Osteocyte (in vitro differentiated cells): ENCODE results near the gene GHR. TPM values are rescaled to one million over a fixed set of nuclear protein-coding genes. Genes with fewer than 3 reads are reported as not detected.

ENCODE experiments used
- DNase-seq: peaks from one replicate; pipeline ENCODE4 v3.0.0; 2021; ENCODE audit warnings: mixed read lengths; ENCODE audit not compliant: unreplicated experiment; ENCODE audit errors: extremely low spot score
- H3K27ac Mint-ChIP-seq: one replicate; pipeline ENCODE4 v1.8.0; 2021; ENCODE audit warnings: mild to moderate bottlenecking, mixed read lengths; ENCODE audit not compliant: unreplicated experiment
- H3K27me3 Mint-ChIP-seq: one replicate; pipeline ENCODE4 v1.8.0; 2021; ENCODE audit warnings: mixed read lengths; ENCODE audit not compliant: unreplicated experiment
- H3K36me3 Mint-ChIP-seq: one replicate; pipeline ENCODE4 v1.8.0; 2021; ENCODE audit warnings: mixed read lengths; ENCODE audit not compliant: unreplicated experiment
- H3K4me1 Mint-ChIP-seq: one replicate; pipeline ENCODE4 v1.8.0; 2021; ENCODE audit warnings: mixed read lengths; ENCODE audit not compliant: unreplicated experiment
- H3K4me3 Mint-ChIP-seq: one replicate; pipeline ENCODE4 v1.8.0; 2021; ENCODE audit warnings: mild to moderate bottlenecking, moderate library complexity, mixed read lengths; ENCODE audit not compliant: unreplicated experiment
- H3K9me3 Mint-ChIP-seq: one replicate; pipeline ENCODE4 v1.8.0; 2021; ENCODE audit warnings: mixed read lengths; ENCODE audit not compliant: unreplicated experiment
- CTCF ChIP-seq: fragments of 200-600 bp; sonication (generic); IDR thresholded peaks from 2 replicates; pipeline ENCODE4 v1.5.0; 2021; ENCODE audit warnings: antibody characterized with exemption, mild to moderate bottlenecking, moderate library complexity
- total RNA-seq: library from RNA; stranded (reverse); gene quantifications from 2 replicates; pipeline ENCODE4 v1.2.1, GENCODE V29; 2021

Gene GHR
- total RNA-seq, 1 donor from 2014 or later = 2.3 TPM

- no peaks in the 10 kb centered on the region for H3K4me1 Mint-ChIP-seq
- H3K36me3 Mint-ChIP-seq = no peaks in the 10 kb centered on the region
- peaks cover 7% of the 10 kb centered on the region for H3K9me3 Mint-ChIP-seq
- TF ChIP-seq CTCF = no peak
- no peak overlapping the region for H3K4me3 Mint-ChIP-seq
- H3K27ac Mint-ChIP-seq = no peak overlapping the region
- no peak for DNase-seq
- no peaks in the 10 kb centered on the region for H3K27me3 Mint-ChIP-seq
Measured at GRCh38 chr5:42518595-42519221, 95.5 kb downstream of the GHR start.

GRCh38 chr5:42520203-42520602, 97.0 kb downstream of the GHR start:
- Mint-ChIP-seq H3K27me3 (no peaks in the 10 kb centered on the region), H3K27ac (no peak overlapping the region), H3K4me3 (no peak overlapping the region), H3K9me3 (peaks cover 11% of the 10 kb centered on the region), H3K36me3 (no peaks in the 10 kb centered on the region), H3K4me1 (no peaks in the 10 kb centered on the region)
- no peak for DNase-seq
- TF ChIP-seq CTCF = no peak

DNA sequence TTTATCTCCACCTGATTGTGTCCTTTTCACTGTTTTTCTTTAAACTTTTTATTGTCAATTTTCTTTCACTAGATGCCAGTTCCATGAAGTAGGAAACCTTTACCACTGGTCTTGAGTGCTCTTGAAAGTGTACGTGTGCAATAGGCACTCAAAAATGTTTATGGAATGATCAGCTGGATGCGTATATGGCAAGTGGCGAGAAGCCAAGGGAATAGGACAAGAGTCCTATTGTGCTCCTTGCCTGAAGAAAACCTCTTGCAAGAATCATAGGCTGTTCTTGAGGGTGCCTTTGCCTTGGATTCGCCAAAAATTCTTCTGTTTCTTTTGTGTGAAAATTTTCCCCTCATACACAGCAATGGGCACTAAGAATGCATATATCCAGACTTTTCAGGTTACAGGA, 97.7 kb downstream of the GHR start:
- no peaks in the 10 kb centered on the region for H3K36me3 Mint-ChIP-seq
- no peaks in the 10 kb centered on the region for H3K4me1 Mint-ChIP-seq
- H3K27ac Mint-ChIP-seq = no peak overlapping the region
- TF ChIP-seq CTCF = no peak
- H3K9me3 Mint-ChIP-seq = peaks cover 11% of the 10 kb centered on the region
- no peak overlapping the region for H3K4me3 Mint-ChIP-seq
- DNase-seq = no peak
- no peaks in the 10 kb centered on the region for H3K27me3 Mint-ChIP-seq

DNA sequence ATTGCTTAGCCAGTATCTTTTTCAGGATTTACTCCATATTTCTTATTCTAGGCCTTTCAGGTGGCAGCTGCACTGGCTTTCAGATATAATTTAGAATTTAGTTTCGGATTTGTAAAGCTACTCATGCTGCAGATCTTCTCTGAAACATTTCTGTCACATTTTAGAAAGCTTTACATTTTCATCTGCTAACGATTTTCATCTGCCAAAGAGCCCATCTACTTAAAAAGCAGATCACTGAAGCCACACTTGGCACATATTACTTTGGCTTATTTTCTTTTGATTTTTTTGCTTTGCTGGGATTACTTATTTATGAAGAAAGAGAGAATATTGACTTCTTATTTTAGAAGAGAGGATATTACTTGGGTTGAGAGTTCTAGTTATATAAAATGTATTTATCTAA, 98.2 kb downstream of the GHR start:
- H3K36me3 Mint-ChIP-seq = no peaks in the 10 kb centered on the region
- peaks cover 11% of the 10 kb centered on the region for H3K9me3 Mint-ChIP-seq
- no peaks in the 10 kb centered on the region for H3K4me1 Mint-ChIP-seq
- no peak for TF ChIP-seq CTCF
- no peak overlapping the region for H3K4me3 Mint-ChIP-seq
- DNase-seq = no peak
- no peak overlapping the region for H3K27ac Mint-ChIP-seq
- no peaks in the 10 kb centered on the region for H3K27me3 Mint-ChIP-seq

DNA sequence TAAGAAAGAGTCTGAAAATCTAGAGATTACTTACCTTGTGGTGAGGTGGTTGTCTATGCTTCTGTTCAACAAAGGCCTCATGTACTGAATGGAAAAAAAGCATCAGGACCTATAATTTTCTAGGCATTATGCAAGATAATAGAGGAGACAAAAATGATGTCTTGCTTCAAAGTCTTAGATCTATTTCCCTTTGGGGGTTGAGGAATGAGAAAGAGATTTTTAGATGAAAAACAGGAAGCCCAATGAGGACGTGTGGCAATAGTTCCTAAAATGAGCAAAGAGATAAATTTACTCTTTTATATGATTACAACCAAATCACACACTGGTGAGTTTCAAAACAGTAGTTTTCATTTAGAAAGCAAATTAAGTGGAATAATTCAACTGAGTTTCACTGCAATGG, 99.5 kb downstream of the GHR start:
- no peak overlapping the region for H3K27ac Mint-ChIP-seq
- H3K36me3 Mint-ChIP-seq = no peaks in the 10 kb centered on the region
- peaks cover 24% of the 10 kb centered on the region for H3K9me3 Mint-ChIP-seq
- H3K4me3 Mint-ChIP-seq = no peak overlapping the region
- TF ChIP-seq CTCF = no peak
- H3K4me1 Mint-ChIP-seq = no peaks in the 10 kb centered on the region
- DNase-seq = no peak
- no peaks in the 10 kb centered on the region for H3K27me3 Mint-ChIP-seq
